Activated naive CD8-positive, alpha-beta T cell treated with anti-CD3 and anti-CD28 coated beads, Interleukin-2, amount 10 ng/mL, durations not matched to agents 7 days and 5 days (primary cell): ENCODE data around the gene ARFGAP1. TPM values are rescaled to one million over a fixed set of nuclear protein-coding genes. Genes with fewer than 3 reads are reported as not detected.
A peak's percentile ranks its signal among the peaks of the same experiment; 100 is the strongest.

Experiments used
- ATAC-seq: fragments of 150-1000 bp; cut with Tn5 transposase; one replicate; pipeline ENCODE4 v1.10.0; 2021; ENCODE audit warnings: low read depth, moderate library complexity
- POLR2A ChIA-PET: fragments of 350-600 bp; sonication (Branson Sonifier 250); formaldehyde crosslinking; loops from one replicate; lab custom pipeline; 2021; ENCODE audit warnings: antibody characterized with exemption; lab: Charles Lee
- DNase-seq: peaks from one replicate; pipeline ENCODE4 v3.0.0; 2021
- H3K27ac Mint-ChIP-seq: one replicate; pipeline ENCODE4 v1.8.0; 2022; ENCODE audit warnings: mild to moderate bottlenecking, mixed read lengths
- H3K27me3 Mint-ChIP-seq: one replicate; pipeline ENCODE4 v1.8.0; 2022; ENCODE audit warnings: mild to moderate bottlenecking, moderate library complexity, mixed read lengths
- H3K36me3 Mint-ChIP-seq: one replicate; pipeline ENCODE4 v1.8.0; 2021; ENCODE audit warnings: mild to moderate bottlenecking, mixed read lengths
- H3K4me1 Mint-ChIP-seq: one replicate; pipeline ENCODE4 v1.8.0; 2021; ENCODE audit warnings: mixed read lengths
- H3K4me3 Mint-ChIP-seq: one replicate; pipeline ENCODE4 v1.8.0; 2022; ENCODE audit warnings: mild to moderate bottlenecking, moderate library complexity, mixed read lengths
- H3K9me3 Mint-ChIP-seq: one replicate; pipeline ENCODE4 v1.8.0; 2021; ENCODE audit warnings: mixed read lengths
- total RNA-seq, 2 experiments: library from RNA; stranded (reverse); gene quantifications; one replicate each; pipeline ENCODE4 v1.2.3, GENCODE V29; 2021

ARFGAP1 gene
- total RNA-seq, 2 experiments from 2014 or later = 86.1 to 87.6 TPM

- DNase-seq (no peak), ATAC-seq (no peak)
- Mint-ChIP-seq H3K36me3 (no peaks in the 10 kb centered on the region), H3K9me3 (no peaks in the 10 kb centered on the region), H3K4me3 (no peak overlapping the region), H3K4me1 (no peaks in the 10 kb centered on the region), H3K27ac (no peak overlapping the region), H3K27me3 (no peaks in the 10 kb centered on the region)
- POLR2A ChIA-PET = no interaction called here
Measured at GRCh38 chr20:63289311-63290135, 16.9 kb downstream of the ARFGAP1 start.

GRCh38 chr20:63290136-63290676, 17.6 kb downstream of the ARFGAP1 start:
- POLR2A ChIA-PET = no interaction called here

GRCh38 chr20:63290677-63291472, 18.3 kb downstream of the ARFGAP1 start:
- POLR2A ChIA-PET = interaction anchor here (0.6 kb wide), 1 partner anchor 74 kb away, joined by 4 read pairs; no protein-coding TSS in a partner anchor
- Mint-ChIP-seq H3K36me3 (no peaks in the 10 kb centered on the region), H3K9me3 (no peaks in the 10 kb centered on the region), H3K4me1 (peaks cover 7% of the 10 kb centered on the region), H3K4me3 (no peak overlapping the region), H3K27ac (no peak overlapping the region), H3K27me3 (peaks cover 7% of the 10 kb centered on the region)
- DNase-seq (peak; percentile 81), ATAC-seq (peak; percentile 51)

More at GRCh38 chr20:63290136-63290676, 17.6 kb downstream of the ARFGAP1 start:
- no peak for ATAC-seq
- H3K27ac Mint-ChIP-seq = no peak overlapping the region
- no peak for DNase-seq
- H3K27me3 Mint-ChIP-seq = peaks cover 2% of the 10 kb centered on the region
- no peak overlapping the region for H3K4me3 Mint-ChIP-seq
- H3K4me1 Mint-ChIP-seq = peaks cover 2% of the 10 kb centered on the region
- no peaks in the 10 kb centered on the region for H3K36me3 Mint-ChIP-seq
- no peaks in the 10 kb centered on the region for H3K9me3 Mint-ChIP-seq

- POLR2A ChIA-PET = no interaction called here
- ATAC-seq (no peak), DNase-seq (no peak)
- H3K27me3 Mint-ChIP-seq = peaks cover 8% of the 10 kb centered on the region
- H3K4me1 Mint-ChIP-seq = peaks cover 7% of the 10 kb centered on the region
- no peak overlapping the region for H3K4me3 Mint-ChIP-seq
- no peak overlapping the region for H3K27ac Mint-ChIP-seq
- no peaks in the 10 kb centered on the region for H3K9me3 Mint-ChIP-seq
- H3K36me3 Mint-ChIP-seq = no peaks in the 10 kb centered on the region
Measured at GRCh38 chr20:63291811-63292210, 19.2 kb downstream of the ARFGAP1 start.

GRCh38 chr20:63292292-63292701, 19.7 kb downstream of the ARFGAP1 start:
- POLR2A ChIA-PET = no interaction called here

GRCh38 chr20:63292904-63293303, 20.3 kb downstream of the ARFGAP1 start, which contains the start of gene COL20A1:
Gene COL20A1, plus strand, starts transcription at chr20:63293186. Its CDS starts 1,922 bp downstream, at chr20:63295108.
- peaks cover 7% of the 10 kb centered on the region for H3K4me1 Mint-ChIP-seq
- H3K36me3 Mint-ChIP-seq = no peaks in the 10 kb centered on the region
- DNase-seq = no peak
- no peaks in the 10 kb centered on the region for H3K9me3 Mint-ChIP-seq
- POLR2A ChIA-PET = no interaction called here
- no peak for ATAC-seq
- no peak within 1 kb of the TSS for H3K4me3 Mint-ChIP-seq
- no peak within 1 kb of the TSS for H3K27ac Mint-ChIP-seq
- H3K27me3 Mint-ChIP-seq = peaks cover 8% of the 10 kb centered on the region

More at GRCh38 chr20:63292292-63292701, 19.7 kb downstream of the ARFGAP1 start:
- Mint-ChIP-seq H3K9me3 (no peaks in the 10 kb centered on the region), H3K36me3 (no peaks in the 10 kb centered on the region), H3K4me1 (peaks cover 7% of the 10 kb centered on the region), H3K27ac (no peak overlapping the region), H3K4me3 (no peak overlapping the region), H3K27me3 (peaks cover 8% of the 10 kb centered on the region)
- DNase-seq (no peak), ATAC-seq (no peak)

GRCh38 chr20:63293456-63293855, 20.8 kb downstream of the ARFGAP1 start:
- Mint-ChIP-seq H3K4me3 (no peak overlapping the region), H3K27me3 (peaks cover 8% of the 10 kb centered on the region), H3K27ac (no peak overlapping the region), H3K4me1 (peaks cover 7% of the 10 kb centered on the region), H3K36me3 (no peaks in the 10 kb centered on the region), H3K9me3 (no peaks in the 10 kb centered on the region)
- POLR2A ChIA-PET = no interaction called here
- ATAC-seq (no peak), DNase-seq (no peak)

GRCh38 chr20:63293871-63294535, 21.4 kb downstream of the ARFGAP1 start:
- H3K4me3 Mint-ChIP-seq = no peak overlapping the region
- POLR2A ChIA-PET = no interaction called here
- no peak for DNase-seq
- ATAC-seq = no peak
- no peaks in the 10 kb centered on the region for H3K9me3 Mint-ChIP-seq
- H3K36me3 Mint-ChIP-seq = no peaks in the 10 kb centered on the region
- H3K27ac Mint-ChIP-seq = no peak overlapping the region
- H3K27me3 Mint-ChIP-seq = peaks cover 9% of the 10 kb centered on the region
- peaks cover 7% of the 10 kb centered on the region for H3K4me1 Mint-ChIP-seq

GRCh38 chr20:63294536-63294900, 21.9 kb downstream of the ARFGAP1 start:
- H3K4me1 Mint-ChIP-seq = peaks cover 7% of the 10 kb centered on the region
- POLR2A ChIA-PET = interaction anchor here (1.5 kb wide), 1 partner anchor 22 kb away, joined by 3 read pairs; the partner anchor contains the start of gene ARFGAP1
- no peak overlapping the region for H3K4me3 Mint-ChIP-seq
- no peak for ATAC-seq
- peaks cover 11% of the 10 kb centered on the region for H3K27me3 Mint-ChIP-seq
- no peaks in the 10 kb centered on the region for H3K36me3 Mint-ChIP-seq
- H3K27ac Mint-ChIP-seq = no peak overlapping the region
- no peak for DNase-seq
- H3K9me3 Mint-ChIP-seq = no peaks in the 10 kb centered on the region

- H3K27me3 Mint-ChIP-seq = peaks cover 11% of the 10 kb centered on the region
- H3K9me3 Mint-ChIP-seq = no peaks in the 10 kb centered on the region
- H3K36me3 Mint-ChIP-seq = no peaks in the 10 kb centered on the region
- H3K4me1 Mint-ChIP-seq = peaks cover 7% of the 10 kb centered on the region
- ATAC-seq (no peak), DNase-seq (no peak)
- POLR2A ChIA-PET = interaction anchor here (1.5 kb wide), 1 partner anchor 22 kb away, joined by 3 read pairs; the partner anchor contains the start of gene ARFGAP1
- no peak overlapping the region for H3K27ac Mint-ChIP-seq
- no peak overlapping the region for H3K4me3 Mint-ChIP-seq
Measured at GRCh38 chr20:63295018-63295417, 22.4 kb downstream of the ARFGAP1 start.

- Mint-ChIP-seq H3K27me3 (peaks cover 11% of the 10 kb centered on the region), H3K9me3 (no peaks in the 10 kb centered on the region), H3K36me3 (no peaks in the 10 kb centered on the region), H3K4me1 (peaks cover 7% of the 10 kb centered on the region), H3K27ac (no peak overlapping the region), H3K4me3 (peak overlapping the region; percentile 15)
- no peak for DNase-seq
- POLR2A ChIA-PET = interaction anchor here (1.5 kb wide), 1 partner anchor 23 kb away, joined by 3 read pairs; the partner anchor contains the start of gene ARFGAP1
- peak; percentile 40 for ATAC-seq
Measured at GRCh38 chr20:63295422-63295821, 22.8 kb downstream of the ARFGAP1 start.

GRCh38 chr20:63295846-63296245, 23.2 kb downstream of the ARFGAP1 start:
- Mint-ChIP-seq H3K4me3 (no peak overlapping the region), H3K36me3 (no peaks in the 10 kb centered on the region), H3K4me1 (peaks cover 7% of the 10 kb centered on the region), H3K27me3 (peaks cover 11% of the 10 kb centered on the region), H3K27ac (no peak overlapping the region), H3K9me3 (no peaks in the 10 kb centered on the region)
- no peak for ATAC-seq
- POLR2A ChIA-PET = interaction anchor here (1.5 kb wide), 1 partner anchor 23 kb away, joined by 3 read pairs; the partner anchor contains the start of gene ARFGAP1
- DNase-seq = no peak
